SHP77 treated with DMSO at 0.1 percent for 48 hours (cell line): ENCODE results near the gene CCDC141.
"Not testable (repeated sequence)": the region's sequence is repeated elsewhere in the genome, so short reads cannot be mapped to it uniquely, and the experiment has no call there.

Source experiments
- DNase-seq: peaks from one replicate; lab custom pipeline; 2025; lab: John Stamatoyannopoulos, UW

Gene CCDC141

GRCh38 chr2:179049546-179050311 lies at the start of gene CCDC141:
Gene CCDC141 (minus strand): TSS chr2:179050137. CDS start chr2:179049941, 196 bp downstream.
- no peak for DNase-seq

- DNase-seq = no peak
These were observed 48.2 kb upstream of the CCDC141 start for GRCh38 chr2:179098080-179098689.

GRCh38 chr2:179097131-179097530 lies 47.2 kb upstream of the CCDC141 start:
- DNase-seq = no peak

GRCh38 chr2:179096090-179096489 lies 46.2 kb upstream of the CCDC141 start:
- no peak for DNase-seq

GRCh38 chr2:179092912-179093311 lies 43.0 kb upstream of the CCDC141 start:
- not testable (repeated sequence) for DNase-seq

- DNase-seq = no peak
These were observed 32.8 kb upstream of the CCDC141 start for GRCh38 chr2:179082697-179083096.

- no peak for DNase-seq
These were observed 32.0 kb upstream of the CCDC141 start for GRCh38 chr2:179081954-179082353.

- no peak for DNase-seq
These were observed 22.6 kb upstream of the CCDC141 start for GRCh38 chr2:179072527-179072926.

GRCh38 chr2:179071810-179072355 lies 21.9 kb upstream of the CCDC141 start:
- DNase-seq = no peak

GRCh38 chr2:179070895-179071294 lies 21.0 kb upstream of the CCDC141 start:
- no peak for DNase-seq

- no peak for DNase-seq
These were observed 19.7 kb upstream of the CCDC141 start for GRCh38 chr2:179069685-179070084.

GRCh38 chr2:179068991-179069643 lies 19.2 kb upstream of the CCDC141 start:
- no peak for DNase-seq

- DNase-seq = no peak
These were observed 9.2 kb upstream of the CCDC141 start for GRCh38 chr2:179059026-179059700.

GRCh38 chr2:179057737-179058136 lies 7.8 kb upstream of the CCDC141 start:
- DNase-seq = no peak

GRCh38 chr2:179053568-179053967 lies 3.6 kb upstream of the CCDC141 start:
- not testable (repeated sequence) for DNase-seq

- no peak for DNase-seq
These were observed 1.3 kb upstream of the CCDC141 start for GRCh38 chr2:179051250-179051649.

GRCh38 chr2:179050755-179051154 lies 818 bp upstream of the CCDC141 start:
- DNase-seq = no peak

GRCh38 chr2:179049203-179049545 lies 763 bp downstream of the CCDC141 start:
- no peak for DNase-seq

GRCh38 chr2:179048099-179048498 lies 1.8 kb downstream of the CCDC141 start:
- DNase-seq = no peak

GRCh38 chr2:179045602-179046001 lies 4.3 kb downstream of the CCDC141 start:
- DNase-seq = not testable (repeated sequence)

- DNase-seq = no peak
These were observed 5.4 kb downstream of the CCDC141 start for GRCh38 chr2:179044500-179044899.

GRCh38 chr2:179037807-179038206 lies 12.1 kb downstream of the CCDC141 start:
- no peak for DNase-seq
